GM18858 (cell line): Measurements from ENCODE around the gene UGT1A3.

ENCODE experiments used
- ATAC-seq: cut with Tn5 transposase; IDR thresholded peaks from one replicate; pipeline ENCODE4 v1.9.1; 2021; ENCODE audit not compliant: unreplicated experiment

The UGT1A3 gene

DNA sequence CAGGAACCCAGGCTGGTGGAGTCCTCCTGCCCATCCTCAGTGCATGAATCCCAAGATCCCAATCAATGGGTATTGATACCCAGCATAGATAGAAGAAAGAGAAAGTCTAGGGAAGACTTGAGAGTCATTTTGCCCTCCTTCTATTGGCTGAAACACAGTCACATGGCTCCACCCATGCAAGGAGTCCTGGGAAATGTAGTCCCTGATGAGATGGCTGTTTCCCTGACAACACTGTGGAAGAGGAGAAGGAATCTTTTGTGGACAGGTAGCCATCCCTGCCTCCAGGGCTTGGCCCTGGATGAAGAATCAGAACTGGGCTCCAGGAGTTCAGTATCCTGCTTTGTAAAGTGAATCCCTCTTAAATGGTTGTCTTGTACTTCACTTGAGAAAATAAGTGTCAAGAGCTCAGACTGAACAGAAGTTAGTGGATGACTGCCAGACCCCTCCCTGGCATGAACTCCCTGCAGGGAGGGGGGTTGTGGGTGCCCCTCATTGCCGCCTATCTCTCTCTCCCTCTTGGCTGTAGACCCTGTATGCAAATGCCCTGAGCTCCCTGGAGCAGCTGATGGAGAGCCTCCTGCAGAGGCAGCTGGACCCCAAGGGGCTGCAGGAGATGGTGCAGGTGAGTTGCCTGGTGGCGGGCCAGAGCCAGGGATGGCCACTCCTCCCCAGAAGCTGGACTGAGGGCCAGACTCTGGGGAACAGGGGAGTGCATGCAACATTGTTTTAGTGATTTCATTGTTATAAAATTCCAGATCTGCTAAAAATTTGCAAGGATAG lies 85.4 kb downstream of the UGT1A3 start:
- ATAC-seq = no peak

DNA sequence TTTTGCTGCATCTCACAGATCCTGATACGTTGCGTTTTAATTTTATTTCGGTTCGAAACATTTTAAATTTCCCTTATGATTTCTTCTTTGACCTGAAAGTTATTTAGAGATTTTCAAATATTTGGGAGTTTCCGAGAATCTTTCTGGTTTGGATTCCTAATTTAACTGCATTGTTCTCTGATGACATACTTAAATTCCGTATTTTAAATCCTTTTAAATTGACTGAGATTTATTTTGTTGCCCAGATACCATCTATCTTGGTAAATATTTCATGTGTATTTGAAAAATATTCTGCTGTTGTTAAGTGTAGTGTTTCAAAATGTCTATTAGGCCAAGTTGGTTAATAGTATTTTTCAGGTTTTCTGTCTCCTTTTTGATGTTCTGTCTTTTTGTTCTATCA lies 87.0 kb downstream of the UGT1A3 start:
- no peak for ATAC-seq

DNA sequence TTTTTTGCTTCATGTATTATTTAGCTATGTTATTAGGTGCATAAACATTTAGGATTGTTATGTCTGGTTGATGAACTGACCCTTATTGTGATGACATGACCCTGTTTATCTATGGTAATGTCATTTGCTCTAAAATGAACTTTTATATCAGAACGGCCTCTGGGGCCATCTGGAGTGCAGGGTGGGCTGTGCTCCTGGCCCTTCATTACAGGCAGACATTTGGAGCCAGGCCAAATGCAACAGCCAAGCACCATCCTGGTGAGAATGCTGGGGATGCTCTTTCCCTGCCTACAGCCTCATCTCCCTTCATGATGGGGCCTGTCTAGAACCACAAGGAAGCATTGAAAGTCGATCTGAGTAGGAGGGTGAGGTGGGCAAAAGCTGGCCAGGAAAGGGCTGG lies 87.5 kb downstream of the UGT1A3 start:
- no peak for ATAC-seq

DNA sequence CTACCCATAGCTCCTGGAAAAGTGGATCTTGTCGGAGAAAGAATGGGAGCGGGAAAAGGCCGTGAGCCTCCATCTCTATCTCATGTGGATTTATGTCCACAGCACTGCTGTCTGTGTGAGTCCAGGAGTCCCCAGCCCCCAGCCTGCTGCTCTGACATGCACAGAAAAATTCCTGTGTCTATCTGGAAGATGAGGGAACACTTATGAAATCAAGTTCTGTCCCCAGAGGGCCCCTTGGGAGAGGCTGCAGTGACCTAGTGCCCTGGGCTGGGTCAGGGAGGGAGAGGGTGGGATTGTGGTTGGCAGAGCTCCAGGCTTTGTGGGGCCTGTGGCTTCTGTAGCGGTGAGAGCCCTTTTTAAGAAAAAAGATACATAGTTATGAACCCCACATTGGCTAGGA lies 87.9 kb downstream of the UGT1A3 start:
- no peak for ATAC-seq

DNA sequence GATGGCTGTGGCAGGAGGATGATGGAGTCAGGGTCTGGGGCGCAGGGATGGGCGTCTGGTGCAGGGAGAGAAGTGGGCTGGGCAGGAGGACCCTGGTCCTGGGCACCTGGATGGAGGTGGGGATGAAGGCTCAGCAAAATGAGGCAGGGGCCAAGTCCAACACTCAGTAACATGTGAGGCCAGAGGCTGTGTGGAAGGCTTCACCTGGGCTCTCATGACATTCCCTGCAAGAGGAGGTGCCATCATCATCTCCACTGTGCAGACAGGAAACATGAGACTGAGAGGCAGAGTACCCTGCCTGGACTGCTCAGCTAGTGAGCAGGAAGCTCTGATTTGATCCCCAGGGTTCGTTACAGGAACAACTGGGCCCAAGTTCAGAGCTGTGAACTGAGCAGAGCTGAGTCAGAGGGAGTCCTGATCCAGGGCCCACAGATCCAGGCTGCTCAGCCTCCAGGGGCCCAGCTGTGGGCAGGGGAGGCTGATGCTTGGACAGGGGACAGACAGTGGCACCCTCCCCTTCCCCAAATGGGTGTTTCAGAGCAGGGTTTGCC lies 88.6 kb downstream of the UGT1A3 start:
- no peak for ATAC-seq

DNA sequence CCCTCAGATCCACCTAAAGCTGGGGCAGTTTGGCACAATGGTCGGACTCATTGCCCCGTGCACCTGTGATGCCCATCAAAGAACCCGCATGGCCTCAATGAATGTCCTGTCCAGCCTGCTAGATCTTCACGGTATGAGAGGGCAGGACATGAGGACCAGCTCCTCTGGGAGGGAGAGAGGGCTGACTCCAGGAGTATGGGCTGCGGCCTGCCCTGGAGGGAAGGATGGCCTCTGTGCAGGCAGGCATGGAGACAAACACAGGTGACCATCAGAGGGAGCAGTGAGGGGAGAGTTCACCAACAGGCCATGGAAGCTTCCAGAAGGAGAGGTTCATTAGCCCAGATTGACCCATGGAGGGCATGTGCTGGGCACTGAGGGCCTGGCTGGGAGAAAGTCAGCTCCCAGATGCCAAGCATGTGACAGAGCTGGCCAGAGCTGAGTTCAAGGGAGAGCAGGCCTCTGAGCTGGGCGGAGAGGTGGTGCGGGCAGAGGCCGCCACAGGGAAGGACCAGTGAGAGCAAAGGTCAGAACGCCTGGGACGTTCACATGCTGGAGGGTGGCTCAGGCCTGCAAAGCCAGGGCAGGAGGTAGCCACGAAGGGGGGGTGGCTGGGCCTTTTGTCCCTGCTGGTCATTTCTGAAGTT lies 89.3 kb downstream of the UGT1A3 start:
- no peak for ATAC-seq

DNA sequence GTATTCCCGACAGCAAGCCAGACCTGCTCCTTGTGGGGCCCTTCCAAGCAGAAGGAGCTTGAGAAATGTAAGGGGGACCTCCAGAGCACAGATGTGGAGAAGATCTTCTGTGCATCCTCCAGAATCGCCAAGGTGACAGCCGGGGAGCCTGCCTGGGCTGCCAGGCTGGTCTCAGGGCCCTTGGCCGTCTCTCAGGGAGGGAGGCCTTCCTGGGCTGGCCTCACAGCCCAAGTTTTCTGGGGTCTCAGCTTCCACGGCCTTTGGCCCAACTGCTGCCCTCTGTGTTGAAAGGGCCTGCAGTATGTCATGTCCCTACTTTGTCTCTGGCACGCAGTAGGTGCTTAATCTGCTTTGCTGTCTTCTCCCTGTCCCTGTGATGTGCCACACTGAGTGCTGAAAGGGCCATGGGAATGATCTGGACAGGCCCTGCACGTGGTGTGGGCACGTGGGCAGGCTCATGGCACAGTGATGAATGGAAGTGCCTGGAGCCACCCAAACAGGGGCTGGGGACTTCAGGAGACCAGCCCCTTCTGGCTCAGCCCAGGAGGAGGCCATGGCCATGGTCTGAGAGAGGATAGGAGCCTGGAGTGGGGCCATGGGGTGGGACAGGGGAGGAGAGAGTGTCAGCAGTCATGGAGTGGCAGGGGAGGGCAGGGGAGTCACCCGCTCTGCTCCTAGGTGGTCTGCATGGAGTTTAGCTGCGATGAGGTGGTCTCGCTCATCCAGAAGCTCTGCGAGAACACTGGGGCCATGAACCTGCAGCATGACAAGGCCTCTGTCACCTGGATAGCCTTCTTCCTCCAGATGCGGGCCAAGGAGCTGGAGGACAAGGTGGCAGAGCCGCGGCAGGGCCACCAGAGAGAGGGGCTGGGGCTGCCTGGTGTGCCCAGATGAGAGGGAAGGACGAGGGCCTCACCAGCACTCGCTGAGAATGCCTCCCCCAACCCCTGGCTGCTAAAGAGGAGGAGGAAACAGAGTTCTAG lies 90.1 kb downstream of the UGT1A3 start:
- ATAC-seq = no peak

DNA sequence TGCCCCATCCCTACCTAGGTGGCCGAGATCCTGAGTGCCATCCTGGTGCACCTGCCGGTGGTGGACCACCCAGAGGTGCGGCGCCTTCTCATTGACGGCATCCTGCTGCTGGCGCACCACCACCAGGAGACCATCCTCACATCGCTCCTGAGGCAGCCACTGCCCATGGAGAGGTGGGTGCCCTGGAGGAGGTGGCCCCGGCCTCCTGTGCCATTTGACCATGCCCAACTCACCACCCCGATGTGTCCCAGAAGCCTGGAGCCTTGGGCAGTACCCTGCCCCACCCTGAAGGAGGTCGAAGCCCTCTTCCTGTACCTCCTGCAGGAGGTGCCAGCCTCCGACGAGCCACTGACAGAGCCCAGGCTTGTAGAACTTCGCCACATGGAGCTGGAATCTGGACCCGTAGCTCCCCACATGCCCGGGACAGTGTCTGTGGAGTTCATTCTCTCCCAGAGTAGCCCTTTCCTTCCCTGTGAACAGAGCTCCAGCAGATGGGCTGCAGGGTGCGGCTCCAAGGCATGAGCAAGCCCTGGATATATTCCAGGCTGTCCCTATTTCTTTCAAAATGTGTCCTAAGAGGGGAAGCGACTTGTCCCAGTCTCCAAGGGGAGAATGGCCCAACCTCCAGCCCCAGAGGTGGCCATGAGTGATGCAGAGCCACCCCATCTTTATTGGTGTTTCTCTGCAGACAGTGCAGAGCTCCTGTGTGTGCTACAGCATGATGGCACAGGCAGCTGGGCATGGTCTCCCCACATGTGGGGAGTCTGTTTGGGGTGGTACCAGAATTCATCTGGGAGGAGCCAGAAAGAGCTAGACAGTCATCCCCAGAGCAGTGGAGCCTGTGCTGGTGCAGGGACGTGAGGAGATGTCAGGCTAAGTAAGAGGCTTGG lies 91.3 kb downstream of the UGT1A3 start:
- no peak for ATAC-seq

DNA sequence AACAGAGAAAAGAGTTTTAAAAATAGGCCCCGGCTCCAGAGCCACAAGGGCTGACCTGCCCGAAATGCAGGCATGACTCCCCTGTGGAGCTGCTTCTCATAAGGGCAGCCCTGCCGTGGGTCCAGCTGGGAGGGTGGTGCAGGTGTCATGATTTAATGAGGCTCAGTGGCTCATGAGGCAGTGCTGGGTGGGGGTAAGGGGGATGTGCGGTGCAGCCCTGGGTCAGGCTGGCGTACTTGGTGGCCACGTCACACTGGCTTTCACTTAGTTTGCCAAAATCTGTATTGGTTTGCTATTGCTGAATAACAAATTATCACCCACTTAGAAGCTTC lies 91.9 kb downstream of the UGT1A3 start:
- no peak for ATAC-seq

DNA sequence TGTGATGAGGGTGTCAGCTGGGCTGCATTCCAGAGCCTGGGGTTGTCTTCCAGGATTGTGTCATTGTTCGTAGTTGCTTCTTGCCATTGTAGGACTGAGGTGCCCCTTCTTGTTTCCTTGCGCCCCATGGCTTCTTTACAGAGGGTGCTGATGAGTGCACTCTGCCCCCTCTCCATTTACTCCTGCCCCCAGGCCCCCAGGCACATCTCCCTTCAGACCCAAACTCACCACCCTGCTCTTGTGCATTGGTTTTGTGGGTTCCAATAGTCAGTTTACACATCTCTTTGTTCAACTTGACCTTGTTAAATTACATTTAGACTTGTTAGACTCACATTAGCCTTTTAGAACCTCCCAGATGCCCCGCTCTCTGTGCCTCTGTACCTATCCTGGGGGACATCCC lies 92.4 kb downstream of the UGT1A3 start:
- ATAC-seq = no peak

DNA sequence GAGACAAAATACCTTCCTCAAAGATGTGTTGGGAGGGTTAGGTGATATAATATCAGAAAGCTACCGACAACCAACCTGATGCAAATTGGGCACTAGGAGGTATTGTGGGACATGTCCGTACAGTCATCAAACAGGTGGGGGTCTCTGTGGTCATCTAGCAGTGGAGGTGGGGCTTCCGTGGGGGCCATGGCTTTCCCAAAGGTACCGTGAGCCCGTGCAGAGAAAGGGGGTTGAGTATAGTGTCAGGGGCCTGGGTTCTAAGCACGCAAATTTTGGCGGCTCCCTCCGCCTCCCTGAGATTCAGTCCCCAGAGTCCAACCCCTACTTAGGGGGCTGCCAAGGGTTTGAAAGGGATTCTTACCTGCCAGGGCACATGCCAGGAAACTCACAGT lies 92.9 kb downstream of the UGT1A3 start:
- no peak for ATAC-seq

DNA sequence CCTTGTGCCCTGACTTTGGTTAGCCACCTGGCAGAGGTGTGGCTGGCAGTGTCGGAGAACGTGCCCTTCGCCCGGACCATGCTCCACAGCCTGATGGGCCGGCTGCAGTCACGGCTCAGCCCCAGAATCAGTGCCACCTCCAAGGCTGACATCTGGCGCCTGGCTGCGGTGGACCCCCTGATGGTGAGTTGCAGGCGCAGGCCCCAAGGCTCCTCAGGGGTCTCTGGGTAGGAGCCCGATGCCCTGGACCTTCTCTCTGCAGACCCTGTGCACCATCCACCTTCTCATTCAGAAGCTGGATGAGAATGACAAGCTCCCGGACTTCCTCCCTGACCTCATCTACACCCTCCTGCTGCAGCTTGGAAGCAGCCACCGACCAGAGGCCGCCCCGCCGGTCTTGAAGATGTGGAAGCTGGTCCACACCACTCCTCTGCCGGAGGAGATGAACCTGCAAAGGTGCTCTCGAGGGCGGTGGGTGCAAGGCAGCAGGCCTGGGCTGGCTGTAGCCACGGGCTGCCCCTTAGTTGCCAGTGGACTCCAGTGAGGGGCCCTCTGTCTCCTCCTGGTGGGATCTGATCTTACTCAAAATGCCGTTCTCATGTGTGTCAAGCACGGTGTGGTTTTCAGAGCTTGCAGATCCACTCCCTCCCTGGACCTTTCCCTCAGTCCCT lies 93.4 kb downstream of the UGT1A3 start:
- no peak for ATAC-seq
